GM12892 (cell line): ENCODE data around the gene TFPI2.

ENCODE experiments used
- DNase-seq: peaks from one replicate; pipeline ENCODE4 v3.0.0; 2011; ENCODE audit not compliant: insufficient read length
- FAIRE-seq: peaks from 2 replicates; lab custom pipeline; 2011; peaks lifted over from hg19 to GRCh38; lab: Jason Lieb, UNC
- POLR2A ChIP-seq: IDR thresholded peaks from 2 replicates; pipeline ENCODE4 v1.6.1; 2011; ENCODE audit warnings: low read depth, low read length, control low read depth
- POLR2AphosphoS5 ChIP-seq: IDR thresholded peaks from 2 replicates; pipeline ENCODE4 v1.6.1; 2011; ENCODE audit warnings: low read depth, low read length, control low read depth
- TAF1 ChIP-seq: IDR thresholded peaks from 2 replicates; pipeline ENCODE4 v1.6.1; 2011; ENCODE audit warnings: low read depth, mild to moderate bottlenecking, control low read depth, low read length, borderline replicate concordance

The TFPI2 gene

GRCh38 chr7:93895859-93896600, 5.5 kb upstream of the TFPI2 start:
- FAIRE-seq = no peak
- TF ChIP-seq TAF1 = no peak
- TF ChIP-seq POLR2AphosphoS5 = no peak
- no peak for TF ChIP-seq POLR2A

GRCh38 chr7:93894966-93895640, 4.5 kb upstream of the TFPI2 start:
- FAIRE-seq (no peak), DNase-seq (no peak)
- TF ChIP-seq POLR2A = no peak
- TF ChIP-seq POLR2AphosphoS5 = no peak

More at GRCh38 chr7:93895859-93896600, 5.5 kb upstream of the TFPI2 start:
- no peak for DNase-seq

GRCh38 chr7:93894426-93894825, 3.9 kb upstream of the TFPI2 start:
- no peak for DNase-seq
- no peak for TF ChIP-seq POLR2AphosphoS5
- TF ChIP-seq TAF1 = no peak
- no peak for TF ChIP-seq POLR2A
- no peak for FAIRE-seq

- TF ChIP-seq POLR2A (no peak), TAF1 (no peak), POLR2AphosphoS5 (no peak)
- DNase-seq (no peak), FAIRE-seq (no peak)
Observed at GRCh38 chr7:93890041-93890463, 501 bp downstream of the TFPI2 start.

- DNase-seq (no peak), FAIRE-seq (no peak)
- TF ChIP-seq TAF1 (no peak), POLR2A (no peak), POLR2AphosphoS5 (no peak)
Observed at GRCh38 chr7:93889261-93889660, 1.3 kb downstream of the TFPI2 start.

- TF ChIP-seq POLR2AphosphoS5 (no peak), POLR2A (no peak), TAF1 (no peak)
- DNase-seq (no peak), FAIRE-seq (no peak)
Observed at GRCh38 chr7:93884541-93884940, 6.0 kb downstream of the TFPI2 start.

- DNase-seq (no peak), FAIRE-seq (no peak)
- TF ChIP-seq POLR2AphosphoS5 = no peak
- no peak for TF ChIP-seq POLR2A
- TF ChIP-seq TAF1 = no peak
Observed at GRCh38 chr7:93883917-93884345, 6.6 kb downstream of the TFPI2 start.

GRCh38 chr7:93883078-93883916, 7.3 kb downstream of the TFPI2 start:
- TF ChIP-seq POLR2A (no peak), TAF1 (no peak), POLR2AphosphoS5 (no peak)
- DNase-seq = no peak
- FAIRE-seq = no peak

GRCh38 chr7:93882468-93882867, 8.1 kb downstream of the TFPI2 start:
- DNase-seq (no peak), FAIRE-seq (no peak)
- no peak for TF ChIP-seq TAF1
- TF ChIP-seq POLR2A = no peak
- no peak for TF ChIP-seq POLR2AphosphoS5

GRCh38 chr7:93879356-93879755, 11.2 kb downstream of the TFPI2 start:
- TF ChIP-seq TAF1 (no peak), POLR2AphosphoS5 (no peak), POLR2A (no peak)
- no peak for DNase-seq
- FAIRE-seq = no peak

GRCh38 chr7:93877742-93878141, 12.8 kb downstream of the TFPI2 start:
- TF ChIP-seq TAF1 (no peak), POLR2A (no peak), POLR2AphosphoS5 (no peak)
- FAIRE-seq (no peak), DNase-seq (no peak)
